ENCODE results near the gene CASP1. TPM values are rescaled to one million over a fixed set of nuclear protein-coding genes. Genes with fewer than 3 reads are reported as not detected.

Gene CASP1
- total RNA-seq, 1 experiment from 2014 or later = not detected

DNA sequence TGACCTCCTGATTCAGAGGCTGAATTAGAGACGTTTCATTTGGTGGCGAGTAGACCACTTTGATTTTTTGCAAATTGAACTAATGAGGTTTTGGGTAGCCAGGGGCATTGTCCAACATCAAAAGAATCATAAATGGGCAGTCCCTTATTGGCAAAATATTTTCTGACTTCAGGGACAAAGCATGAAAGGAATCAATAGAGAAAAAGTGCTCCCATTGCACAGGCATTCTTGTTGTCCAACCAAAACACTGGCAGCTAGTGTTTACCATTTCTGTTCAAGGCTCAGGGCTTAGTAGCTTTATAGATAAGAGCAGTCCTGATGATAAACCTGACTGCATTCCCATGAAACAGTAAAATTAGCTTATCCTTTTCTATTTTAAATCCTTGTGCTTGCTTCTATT is 16.6 kb upstream of the CASP1 start:
- POLR2A ChIA-PET = no interaction called here
- no peak for ATAC-seq
- H3K36me3 Mint-ChIP-seq = no peaks in the 10 kb centered on the region

DNA sequence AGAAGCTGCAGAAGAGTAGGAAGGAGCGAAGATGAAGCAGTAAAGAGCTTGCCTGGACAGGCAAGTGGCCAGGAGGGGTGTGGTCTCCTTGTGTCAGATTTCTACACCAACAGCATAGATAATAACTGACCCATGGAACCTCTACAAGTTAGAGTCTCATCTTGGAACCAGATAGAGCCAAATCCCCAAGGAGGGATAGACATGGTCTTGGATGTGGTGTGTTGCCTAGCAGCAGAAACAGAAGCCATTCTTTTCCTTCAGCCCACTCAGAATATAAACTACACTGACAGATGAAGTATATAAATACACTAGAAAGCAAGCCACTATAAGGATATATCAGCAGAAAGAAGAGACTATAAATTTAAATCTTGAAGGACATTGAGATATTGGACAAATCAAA is 14.5 kb upstream of the CASP1 start:
- Mint-ChIP-seq H3K4me1 (no peaks in the 10 kb centered on the region), H3K4me3 (no peak overlapping the region), H3K27ac (no peak overlapping the region), H3K9me3 (no peaks in the 10 kb centered on the region), H3K36me3 (no peaks in the 10 kb centered on the region), H3K27me3 (ENCODE audit: low read depth) (no peaks in the 10 kb centered on the region)
- ChIA-PET POLR2A (no interaction called here), CTCF (no interaction called here)
- ATAC-seq (no peak), DNase-seq (ENCODE audit: low spot score) (no peak)
- no peak for TF ChIP-seq ZNF138 (CRISPR knock-in tag; conservative IDR thresholded peaks at IDR 0.05)
- no peak for TF ChIP-seq ZNF232 (CRISPR knock-in tag; IDR thresholded peaks at IDR 0.05)
- TF ChIP-seq, protein P1, sequence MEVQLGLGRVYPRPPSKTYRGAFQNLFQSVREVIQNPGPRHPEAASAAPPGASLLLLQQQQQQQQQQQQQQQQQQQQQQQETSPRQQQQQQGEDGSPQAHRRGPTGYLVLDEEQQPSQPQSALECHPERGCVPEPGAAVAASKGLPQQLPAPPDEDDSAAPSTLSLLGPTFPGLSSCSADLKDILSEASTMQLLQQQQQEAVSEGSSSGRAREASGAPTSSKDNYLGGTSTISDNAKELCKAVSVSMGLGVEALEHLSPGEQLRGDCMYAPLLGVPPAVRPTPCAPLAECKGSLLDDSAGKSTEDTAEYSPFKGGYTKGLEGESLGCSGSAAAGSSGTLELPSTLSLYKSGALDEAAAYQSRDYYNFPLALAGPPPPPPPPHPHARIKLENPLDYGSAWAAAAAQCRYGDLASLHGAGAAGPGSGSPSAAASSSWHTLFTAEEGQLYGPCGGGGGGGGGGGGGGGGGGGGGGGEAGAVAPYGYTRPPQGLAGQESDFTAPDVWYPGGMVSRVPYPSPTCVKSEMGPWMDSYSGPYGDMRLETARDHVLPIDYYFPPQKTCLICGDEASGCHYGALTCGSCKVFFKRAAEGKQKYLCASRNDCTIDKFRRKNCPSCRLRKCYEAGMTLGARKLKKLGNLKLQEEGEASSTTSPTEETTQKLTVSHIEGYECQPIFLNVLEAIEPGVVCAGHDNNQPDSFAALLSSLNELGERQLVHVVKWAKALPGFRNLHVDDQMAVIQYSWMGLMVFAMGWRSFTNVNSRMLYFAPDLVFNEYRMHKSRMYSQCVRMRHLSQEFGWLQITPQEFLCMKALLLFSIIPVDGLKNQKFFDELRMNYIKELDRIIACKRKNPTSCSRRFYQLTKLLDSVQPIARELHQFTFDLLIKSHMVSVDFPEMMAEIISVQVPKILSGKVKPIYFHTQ (CRISPR knock-in tag; IDR thresholded peaks at IDR 0.05) = no peak
- no peak for TF ChIP-seq MXD4 (CRISPR knock-in tag; IDR thresholded peaks at IDR 0.05; ENCODE audit: borderline replicate concordance)
- no peak for TF ChIP-seq GTF2I (CRISPR knock-in tag; conservative IDR thresholded peaks at IDR 0.05)
- no peak for TF ChIP-seq NR3C1 (CRISPR knock-in tag; conservative IDR thresholded peaks at IDR 0.05; ENCODE audit: low read depth)
- TF ChIP-seq ZNF396 (CRISPR knock-in tag; IDR thresholded peaks at IDR 0.05; ENCODE audit: borderline replicate concordance) = no peak
- TF ChIP-seq ZBTB21 (CRISPR knock-in tag; IDR thresholded peaks at IDR 0.05; ENCODE audit: borderline replicate concordance) = no peak
- TF ChIP-seq, protein P2, sequence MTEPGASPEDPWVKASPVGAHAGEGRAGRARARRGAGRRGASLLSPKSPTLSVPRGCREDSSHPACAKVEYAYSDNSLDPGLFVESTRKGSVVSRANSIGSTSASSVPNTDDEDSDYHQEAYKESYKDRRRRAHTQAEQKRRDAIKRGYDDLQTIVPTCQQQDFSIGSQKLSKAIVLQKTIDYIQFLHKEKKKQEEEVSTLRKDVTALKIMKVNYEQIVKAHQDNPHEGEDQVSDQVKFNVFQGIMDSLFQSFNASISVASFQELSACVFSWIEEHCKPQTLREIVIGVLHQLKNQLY (CRISPR knock-in tag; IDR thresholded peaks at IDR 0.05) = no peak
- no peak for TF ChIP-seq NR2C2 (CRISPR knock-in tag; IDR thresholded peaks at IDR 0.05)
- no peak for TF ChIP-seq HMGA2 (CRISPR knock-in tag; IDR thresholded peaks at IDR 0.05)
- TF ChIP-seq, protein P3, sequence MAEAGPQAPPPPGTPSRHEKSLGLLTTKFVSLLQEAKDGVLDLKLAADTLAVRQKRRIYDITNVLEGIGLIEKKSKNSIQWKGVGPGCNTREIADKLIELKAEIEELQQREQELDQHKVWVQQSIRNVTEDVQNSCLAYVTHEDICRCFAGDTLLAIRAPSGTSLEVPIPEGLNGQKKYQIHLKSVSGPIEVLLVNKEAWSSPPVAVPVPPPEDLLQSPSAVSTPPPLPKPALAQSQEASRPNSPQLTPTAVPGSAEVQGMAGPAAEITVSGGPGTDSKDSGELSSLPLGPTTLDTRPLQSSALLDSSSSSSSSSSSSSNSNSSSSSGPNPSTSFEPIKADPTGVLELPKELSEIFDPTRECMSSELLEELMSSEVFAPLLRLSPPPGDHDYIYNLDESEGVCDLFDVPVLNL (CRISPR knock-in tag; IDR thresholded peaks at IDR 0.05; ENCODE audit: borderline replicate concordance, low read depth) = no peak
- TF ChIP-seq, protein P4, sequence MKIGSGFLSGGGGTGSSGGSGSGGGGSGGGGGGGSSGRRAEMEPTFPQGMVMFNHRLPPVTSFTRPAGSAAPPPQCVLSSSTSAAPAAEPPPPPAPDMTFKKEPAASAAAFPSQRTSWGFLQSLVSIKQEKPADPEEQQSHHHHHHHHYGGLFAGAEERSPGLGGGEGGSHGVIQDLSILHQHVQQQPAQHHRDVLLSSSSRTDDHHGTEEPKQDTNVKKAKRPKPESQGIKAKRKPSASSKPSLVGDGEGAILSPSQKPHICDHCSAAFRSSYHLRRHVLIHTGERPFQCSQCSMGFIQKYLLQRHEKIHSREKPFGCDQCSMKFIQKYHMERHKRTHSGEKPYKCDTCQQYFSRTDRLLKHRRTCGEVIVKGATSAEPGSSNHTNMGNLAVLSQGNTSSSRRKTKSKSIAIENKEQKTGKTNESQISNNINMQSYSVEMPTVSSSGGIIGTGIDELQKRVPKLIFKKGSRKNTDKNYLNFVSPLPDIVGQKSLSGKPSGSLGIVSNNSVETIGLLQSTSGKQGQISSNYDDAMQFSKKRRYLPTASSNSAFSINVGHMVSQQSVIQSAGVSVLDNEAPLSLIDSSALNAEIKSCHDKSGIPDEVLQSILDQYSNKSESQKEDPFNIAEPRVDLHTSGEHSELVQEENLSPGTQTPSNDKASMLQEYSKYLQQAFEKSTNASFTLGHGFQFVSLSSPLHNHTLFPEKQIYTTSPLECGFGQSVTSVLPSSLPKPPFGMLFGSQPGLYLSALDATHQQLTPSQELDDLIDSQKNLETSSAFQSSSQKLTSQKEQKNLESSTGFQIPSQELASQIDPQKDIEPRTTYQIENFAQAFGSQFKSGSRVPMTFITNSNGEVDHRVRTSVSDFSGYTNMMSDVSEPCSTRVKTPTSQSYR (CRISPR knock-in tag; IDR thresholded peaks at IDR 0.05) = no peak
- no peak for TF ChIP-seq JUN (CRISPR knock-in tag; IDR thresholded peaks at IDR 0.05)
- TF ChIP-seq, protein P5, sequence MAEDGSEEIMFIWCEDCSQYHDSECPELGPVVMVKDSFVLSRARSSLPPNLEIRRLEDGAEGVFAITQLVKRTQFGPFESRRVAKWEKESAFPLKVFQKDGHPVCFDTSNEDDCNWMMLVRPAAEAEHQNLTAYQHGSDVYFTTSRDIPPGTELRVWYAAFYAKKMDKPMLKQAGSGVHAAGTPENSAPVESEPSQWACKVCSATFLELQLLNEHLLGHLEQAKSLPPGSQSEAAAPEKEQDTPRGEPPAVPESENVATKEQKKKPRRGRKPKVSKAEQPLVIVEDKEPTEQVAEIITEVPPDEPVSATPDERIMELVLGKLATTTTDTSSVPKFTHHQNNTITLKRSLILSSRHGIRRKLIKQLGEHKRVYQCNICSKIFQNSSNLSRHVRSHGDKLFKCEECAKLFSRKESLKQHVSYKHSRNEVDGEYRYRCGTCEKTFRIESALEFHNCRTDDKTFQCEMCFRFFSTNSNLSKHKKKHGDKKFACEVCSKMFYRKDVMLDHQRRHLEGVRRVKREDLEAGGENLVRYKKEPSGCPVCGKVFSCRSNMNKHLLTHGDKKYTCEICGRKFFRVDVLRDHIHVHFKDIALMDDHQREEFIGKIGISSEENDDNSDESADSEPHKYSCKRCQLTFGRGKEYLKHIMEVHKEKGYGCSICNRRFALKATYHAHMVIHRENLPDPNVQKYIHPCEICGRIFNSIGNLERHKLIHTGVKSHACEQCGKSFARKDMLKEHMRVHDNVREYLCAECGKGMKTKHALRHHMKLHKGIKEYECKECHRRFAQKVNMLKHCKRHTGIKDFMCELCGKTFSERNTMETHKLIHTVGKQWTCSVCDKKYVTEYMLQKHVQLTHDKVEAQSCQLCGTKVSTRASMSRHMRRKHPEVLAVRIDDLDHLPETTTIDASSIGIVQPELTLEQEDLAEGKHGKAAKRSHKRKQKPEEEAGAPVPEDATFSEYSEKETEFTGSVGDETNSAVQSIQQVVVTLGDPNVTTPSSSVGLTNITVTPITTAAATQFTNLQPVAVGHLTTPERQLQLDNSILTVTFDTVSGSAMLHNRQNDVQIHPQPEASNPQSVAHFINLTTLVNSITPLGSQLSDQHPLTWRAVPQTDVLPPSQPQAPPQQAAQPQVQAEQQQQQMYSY (CRISPR knock-in tag; IDR thresholded peaks at IDR 0.05) = no peak
- TF ChIP-seq, protein P6, sequence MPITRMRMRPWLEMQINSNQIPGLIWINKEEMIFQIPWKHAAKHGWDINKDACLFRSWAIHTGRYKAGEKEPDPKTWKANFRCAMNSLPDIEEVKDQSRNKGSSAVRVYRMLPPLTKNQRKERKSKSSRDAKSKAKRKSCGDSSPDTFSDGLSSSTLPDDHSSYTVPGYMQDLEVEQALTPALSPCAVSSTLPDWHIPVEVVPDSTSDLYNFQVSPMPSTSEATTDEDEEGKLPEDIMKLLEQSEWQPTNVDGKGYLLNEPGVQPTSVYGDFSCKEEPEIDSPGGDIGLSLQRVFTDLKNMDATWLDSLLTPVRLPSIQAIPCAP (CRISPR knock-in tag; IDR thresholded peaks at IDR 0.05) = no peak
- TF ChIP-seq SMAD4 (CRISPR knock-in tag; IDR thresholded peaks at IDR 0.05) = no peak

More for the DNA sequence above, 16.6 kb upstream of the CASP1 start:
- Mint-ChIP-seq H3K9me3 (no peaks in the 10 kb centered on the region), H3K27me3 (ENCODE audit: low read depth) (no peaks in the 10 kb centered on the region), H3K27ac (no peak overlapping the region), H3K4me1 (no peaks in the 10 kb centered on the region), H3K4me3 (no peak overlapping the region)
- TF ChIP-seq NR3C1 (CRISPR knock-in tag; conservative IDR thresholded peaks at IDR 0.05; ENCODE audit: low read depth) (no peak), PRRX2 (CRISPR knock-in tag; IDR thresholded peaks at IDR 0.05) (no peak)
- TF ChIP-seq, protein P7, sequence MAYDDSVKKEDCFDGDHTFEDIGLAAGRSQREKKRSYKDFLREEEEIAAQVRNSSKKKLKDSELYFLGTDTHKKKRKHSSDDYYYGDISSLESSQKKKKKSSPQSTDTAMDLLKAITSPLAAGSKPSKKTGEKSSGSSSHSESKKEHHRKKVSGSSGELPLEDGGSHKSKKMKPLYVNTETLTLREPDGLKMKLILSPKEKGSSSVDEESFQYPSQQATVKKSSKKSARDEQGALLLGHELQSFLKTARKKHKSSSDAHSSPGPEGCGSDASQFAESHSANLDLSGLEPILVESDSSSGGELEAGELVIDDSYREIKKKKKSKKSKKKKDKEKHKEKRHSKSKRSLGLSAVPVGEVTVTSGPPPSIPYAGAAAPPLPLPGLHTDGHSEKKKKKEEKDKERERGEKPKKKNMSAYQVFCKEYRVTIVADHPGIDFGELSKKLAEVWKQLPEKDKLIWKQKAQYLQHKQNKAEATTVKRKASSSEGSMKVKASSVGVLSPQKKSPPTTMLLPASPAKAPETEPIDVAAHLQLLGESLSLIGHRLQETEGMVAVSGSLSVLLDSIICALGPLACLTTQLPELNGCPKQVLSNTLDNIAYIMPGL (CRISPR knock-in tag; IDR thresholded peaks at IDR 0.05) = no peak
- no peak for DNase-seq (ENCODE audit: low spot score)
- CTCF ChIA-PET = no interaction called here
